SU-DHL-6 (cell line): ENCODE measurements around the gene TSPYL6.

Experiments
- H2AFZ ChIP-seq: fragments of 200-600 bp; sonication (generic); 2 replicates; pipeline ENCODE4 v1.6.1; 2014; ENCODE audit warnings: low read depth, mild to moderate bottlenecking, moderate library complexity, mixed read lengths, antibody characterized with exemption, low read length; ENCODE audit not compliant: severe bottlenecking
- H3F3A ChIP-seq: fragments of 200-600 bp; shearing (Covaris generic); 2 replicates; pipeline ENCODE4 v1.6.0; 2016; ENCODE audit warnings: antibody characterized with exemption, mild to moderate bottlenecking; ENCODE audit not compliant: insufficient read depth
- H3K27ac ChIP-seq: fragments of 200-600 bp; sonication (generic); 2 replicates; pipeline ENCODE4 v1.5.1; 2016; ENCODE audit warnings: low read depth, mild to moderate bottlenecking, low read length, moderate library complexity, mixed read lengths
- H3K27me3 ChIP-seq: fragments of 200-600 bp; sonication (generic), shearing (Covaris generic); 2 replicates; pipeline ENCODE4 v1.6.0; 2014; ENCODE audit warnings: mild to moderate bottlenecking, low read length
- H3K36me3 ChIP-seq: fragments of 200-600 bp; sonication (generic); 2 replicates; pipeline ENCODE4 v1.6.1; 2014; ENCODE audit warnings: mild to moderate bottlenecking, low read length, mixed read lengths
- H3K4me2 ChIP-seq: fragments of 300-600, 200-600 bp; shearing (Covaris generic), sonication (generic); 2 replicates; pipeline ENCODE4 v1.6.0; 2014; ENCODE audit warnings: low read length, low read depth, mild to moderate bottlenecking; ENCODE audit not compliant: poor library complexity, severe bottlenecking
- H3K4me3 ChIP-seq: fragments of 200-600 bp; sonication (generic); 2 replicates; pipeline ENCODE4 v1.5.1; 2014; ENCODE audit warnings: antibody characterized with exemption, low read length, mild to moderate bottlenecking, mixed read lengths; ENCODE audit not compliant: insufficient read depth, poor library complexity, severe bottlenecking
- H3K79me2 ChIP-seq: fragments of 200-600 bp; sonication (generic); 2 replicates; pipeline ENCODE4 v1.6.1; 2014; ENCODE audit warnings: mild to moderate bottlenecking, low read length, moderate library complexity; ENCODE audit not compliant: insufficient read depth
- H3K9ac ChIP-seq: fragments of 200-600 bp; sonication (generic); 2 replicates; pipeline ENCODE4 v1.7.0; 2014; ENCODE audit warnings: mild to moderate bottlenecking, low read length
- H3K9me2 ChIP-seq: fragments of 200-600 bp; sonication (generic); replicated peaks from 2 replicates; pipeline ENCODE4 v1.6.1; 2014; ENCODE audit warnings: low read length; ENCODE audit not compliant: insufficient read depth
- H3K9me3 ChIP-seq: fragments of 200-600 bp; sonication (generic); 2 replicates; pipeline ENCODE4 v1.6.1; 2014; ENCODE audit warnings: low read length, mixed read lengths; ENCODE audit not compliant: insufficient read depth
- H4K20me1 ChIP-seq: fragments of 200-600 bp; sonication (generic); 2 replicates; pipeline ENCODE4 v1.6.1; 2014; ENCODE audit warnings: low read depth, mild to moderate bottlenecking, antibody characterized with exemption, low read length, moderate library complexity, mixed read lengths
- EZH2phosphoT487 ChIP-seq: fragments of 200-600 bp; sonication (generic), shearing (Covaris generic); conservative IDR thresholded peaks from 2 replicates; pipeline ENCODE4 v1.6.1; 2018; ENCODE audit warnings: mild to moderate bottlenecking, antibody characterized with exemption, low read length, moderate library complexity, mixed read lengths
- TF ChIP-seq, protein P1 (sequence below): fragments of 200-600 bp; sonication (generic); IDR thresholded peaks from one replicate; pipeline ENCODE4 v1.5.1; 2017; ENCODE audit warnings: antibody characterized with exemption, mild to moderate bottlenecking, low read length, moderate library complexity; ENCODE audit not compliant: insufficient read depth, poor library complexity, severe bottlenecking

The TSPYL6 gene

DNA sequence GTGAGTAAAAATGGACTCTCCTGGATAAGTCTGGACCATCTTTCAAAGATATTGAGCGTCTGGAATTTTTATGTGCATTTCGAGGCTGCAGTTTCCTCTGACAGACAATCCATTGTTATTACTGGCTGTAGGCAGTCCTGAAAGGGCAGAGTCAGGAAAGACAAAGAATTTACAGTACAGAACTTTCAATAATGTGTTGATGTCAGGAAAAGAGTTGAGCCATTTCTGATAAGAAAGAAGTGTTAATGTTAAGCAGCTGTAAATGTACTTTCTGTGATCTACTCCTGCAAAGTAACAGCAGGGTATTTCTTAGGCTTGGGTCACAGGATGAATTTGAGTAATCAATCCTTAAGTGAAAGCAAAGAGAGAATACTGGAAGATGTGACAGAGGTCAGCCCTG is 29.8 kb downstream of the TSPYL6 start:
- Histone ChIP-seq H2AFZ (no peak overlapping the region), H3K9me3 (no peaks in the 10 kb centered on the region), H3K36me3 (0 out of 2 replicates have a peak, but pooled peaks cover 2% of the 10 kb centered on the region), H3K79me2 (no peaks in the 10 kb centered on the region), H3K4me2 (no peak overlapping the region), H3K27me3 (no peaks in the 10 kb centered on the region), H3K27ac (no peak overlapping the region), H3K9me2 (no peaks in the 10 kb centered on the region), H4K20me1 (no peaks in the 10 kb centered on the region), H3K9ac (no peak overlapping the region), H3F3A (no peaks in the 10 kb centered on the region), H3K4me3 (no peak overlapping the region)
- no peak for TF ChIP-seq EZH2phosphoT487
- TF ChIP-seq, protein P1, sequence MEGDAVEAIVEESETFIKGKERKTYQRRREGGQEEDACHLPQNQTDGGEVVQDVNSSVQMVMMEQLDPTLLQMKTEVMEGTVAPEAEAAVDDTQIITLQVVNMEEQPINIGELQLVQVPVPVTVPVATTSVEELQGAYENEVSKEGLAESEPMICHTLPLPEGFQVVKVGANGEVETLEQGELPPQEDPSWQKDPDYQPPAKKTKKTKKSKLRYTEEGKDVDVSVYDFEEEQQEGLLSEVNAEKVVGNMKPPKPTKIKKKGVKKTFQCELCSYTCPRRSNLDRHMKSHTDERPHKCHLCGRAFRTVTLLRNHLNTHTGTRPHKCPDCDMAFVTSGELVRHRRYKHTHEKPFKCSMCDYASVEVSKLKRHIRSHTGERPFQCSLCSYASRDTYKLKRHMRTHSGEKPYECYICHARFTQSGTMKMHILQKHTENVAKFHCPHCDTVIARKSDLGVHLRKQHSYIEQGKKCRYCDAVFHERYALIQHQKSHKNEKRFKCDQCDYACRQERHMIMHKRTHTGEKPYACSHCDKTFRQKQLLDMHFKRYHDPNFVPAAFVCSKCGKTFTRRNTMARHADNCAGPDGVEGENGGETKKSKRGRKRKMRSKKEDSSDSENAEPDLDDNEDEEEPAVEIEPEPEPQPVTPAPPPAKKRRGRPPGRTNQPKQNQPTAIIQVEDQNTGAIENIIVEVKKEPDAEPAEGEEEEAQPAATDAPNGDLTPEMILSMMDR = no peak

DNA sequence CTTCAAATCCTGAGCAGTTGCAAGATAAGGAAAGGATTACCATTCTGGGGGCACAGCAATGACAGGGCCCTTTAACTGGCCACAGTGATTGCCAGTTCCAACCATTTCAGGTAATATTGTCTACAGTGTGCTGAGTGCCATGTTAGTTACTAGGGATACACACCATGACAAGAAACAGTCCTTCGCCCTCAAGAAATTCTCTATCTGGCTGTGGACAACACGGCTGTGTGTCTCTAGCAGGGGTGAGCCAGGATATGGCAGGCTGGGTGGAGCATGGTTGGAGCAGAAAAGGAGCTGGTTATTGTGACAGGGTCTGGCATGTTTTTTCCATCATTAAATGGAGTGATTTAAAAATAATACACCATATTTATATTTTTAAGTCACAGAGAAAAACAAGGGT is 31.0 kb downstream of the TSPYL6 start:
- H3K79me2 ChIP-seq = no peaks in the 10 kb centered on the region
- H3K4me2 ChIP-seq = no peak overlapping the region
- no peak overlapping the region for H3K4me3 ChIP-seq
- H2AFZ ChIP-seq = no peak overlapping the region
- no peak overlapping the region for H3K27ac ChIP-seq
- no peaks in the 10 kb centered on the region for H4K20me1 ChIP-seq
- TF ChIP-seq EZH2phosphoT487 = no peak
- no peaks in the 10 kb centered on the region for H3F3A ChIP-seq
- no peaks in the 10 kb centered on the region for H3K9me3 ChIP-seq
- 0 out of 2 replicates have a peak, but pooled peaks cover 2% of the 10 kb centered on the region for H3K36me3 ChIP-seq
- no peak overlapping the region for H3K9ac ChIP-seq
- H3K27me3 ChIP-seq = no peaks in the 10 kb centered on the region
- no peaks in the 10 kb centered on the region for H3K9me2 ChIP-seq

DNA sequence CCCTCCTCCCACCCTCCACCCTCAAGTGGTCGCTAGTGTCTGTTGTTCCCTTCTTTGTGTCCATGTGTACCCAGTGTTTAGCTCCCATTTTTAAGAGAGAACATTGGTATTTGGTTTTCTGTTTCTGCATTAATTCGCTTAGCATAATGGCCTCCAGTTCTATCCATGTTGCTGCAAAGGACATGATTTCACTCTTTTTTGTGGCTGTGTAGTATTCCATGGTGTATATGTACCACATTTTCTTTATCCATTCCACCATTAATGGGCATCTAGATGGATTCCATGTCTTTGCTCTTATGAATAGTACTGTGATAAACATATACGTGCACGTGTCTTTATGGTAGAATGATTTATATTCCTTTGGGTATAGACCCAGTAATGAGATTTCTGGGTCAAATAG is 42.9 kb downstream of the TSPYL6 start:
- Histone ChIP-seq H3K4me2 (no peak overlapping the region), H3K4me3 (no peak overlapping the region), H3K36me3 (no peaks in the 10 kb centered on the region), H3K79me2 (no peaks in the 10 kb centered on the region), H3K9ac (no peak overlapping the region), H3K9me3 (no peaks in the 10 kb centered on the region; the same call in 1 of the 2 replicates), H3K27ac (no peak overlapping the region), H3F3A (no peaks in the 10 kb centered on the region), H3K27me3 (no peaks in the 10 kb centered on the region), H2AFZ (no peak overlapping the region), H4K20me1 (no peaks in the 10 kb centered on the region), H3K9me2 (no peaks in the 10 kb centered on the region)
- TF ChIP-seq EZH2phosphoT487 = no peak
- TF ChIP-seq, protein P1 = no peak

DNA sequence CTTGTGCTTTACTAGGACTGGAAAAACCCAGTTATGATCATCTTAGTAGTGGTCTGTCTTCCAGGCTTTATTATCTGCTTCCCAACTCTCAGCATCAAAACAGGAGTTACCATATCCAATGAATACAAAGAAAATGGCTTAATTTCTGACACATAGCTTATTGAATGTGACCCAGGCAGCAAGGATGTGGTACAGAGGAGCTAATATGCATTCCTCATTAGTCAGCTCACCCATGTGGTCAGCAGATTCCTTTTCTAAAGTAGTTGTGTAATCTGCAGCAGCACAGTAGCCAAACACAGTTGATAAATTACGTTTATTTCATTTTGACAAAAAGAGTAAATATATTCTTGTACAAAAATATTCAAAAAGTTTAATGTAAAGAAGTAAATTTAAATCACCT is 43.6 kb downstream of the TSPYL6 start:
- no peak overlapping the region for H2AFZ ChIP-seq
- no peaks in the 10 kb centered on the region for H3K27me3 ChIP-seq
- no peak overlapping the region for H3K27ac ChIP-seq
- no peaks in the 10 kb centered on the region for H3K36me3 ChIP-seq
- H3K9ac ChIP-seq = no peak overlapping the region
- H3K9me3 ChIP-seq = no peaks in the 10 kb centered on the region; the same call in 1 of the 2 replicates
- H3K4me3 ChIP-seq = no peak overlapping the region
- TF ChIP-seq EZH2phosphoT487 = no peak
- TF ChIP-seq, protein P1 = no peak
- H4K20me1 ChIP-seq = no peaks in the 10 kb centered on the region
- H3F3A ChIP-seq = no peaks in the 10 kb centered on the region
- H3K79me2 ChIP-seq = no peaks in the 10 kb centered on the region
- H3K9me2 ChIP-seq = no peaks in the 10 kb centered on the region
- no peak overlapping the region for H3K4me2 ChIP-seq
